GM21529 (cell line): Measurements from ENCODE around the gene CDH23.
A peak's percentile ranks its signal among the peaks of the same experiment; 100 is the strongest.
"Not testable (repeated sequence)": the region's sequence is repeated elsewhere in the genome, so short reads cannot be mapped to it uniquely, and the experiment has no call there.

Experiments
- ATAC-seq: cut with Tn5 transposase; IDR thresholded peaks from one replicate; pipeline ENCODE4 v1.9.1; 2021; ENCODE audit not compliant: unreplicated experiment

CDH23 gene

DNA sequence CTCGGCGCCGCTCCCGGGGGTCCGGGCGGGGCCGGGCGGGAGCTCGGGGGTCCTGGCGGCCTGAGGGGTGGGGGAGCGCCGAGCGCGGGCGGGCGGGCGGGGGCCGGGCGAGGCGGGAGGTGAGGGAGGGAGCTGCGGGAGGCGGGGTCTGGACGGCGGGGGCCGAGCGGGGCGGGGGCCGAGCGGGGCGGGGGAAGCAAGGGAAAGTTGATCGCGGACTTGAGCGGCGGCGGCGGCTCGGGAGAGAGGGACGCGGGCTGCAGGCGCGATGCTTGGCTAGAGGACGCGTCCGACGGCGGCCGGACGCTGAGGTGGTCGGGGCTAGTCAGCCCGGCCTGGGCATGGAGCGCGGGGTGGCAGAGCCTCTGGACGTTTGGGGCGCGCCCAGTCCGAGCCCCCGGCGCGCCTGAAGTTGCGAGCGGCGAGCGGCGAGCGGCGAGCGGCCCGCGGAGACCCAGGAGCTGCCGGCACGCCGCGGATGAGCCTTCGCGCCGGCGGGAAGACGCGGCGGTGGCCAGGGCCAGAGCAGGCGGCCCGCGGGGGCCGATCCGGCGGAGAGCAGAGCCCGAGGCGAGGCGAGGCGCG lies at the start of gene CDH23:
Gene CDH23 (plus strand): TSS at position 210 of the 585 bp plus-strand sequence. CDS start 42,912 bp downstream, outside the sequence.
- no peak for ATAC-seq

GRCh38 chr10:71347587-71348395 lies 48.9 kb upstream of the CDH23 start:
- ATAC-seq = no peak

- no peak for ATAC-seq
These were observed 47.9 kb upstream of the CDH23 start for GRCh38 chr10:71348850-71349249.

DNA sequence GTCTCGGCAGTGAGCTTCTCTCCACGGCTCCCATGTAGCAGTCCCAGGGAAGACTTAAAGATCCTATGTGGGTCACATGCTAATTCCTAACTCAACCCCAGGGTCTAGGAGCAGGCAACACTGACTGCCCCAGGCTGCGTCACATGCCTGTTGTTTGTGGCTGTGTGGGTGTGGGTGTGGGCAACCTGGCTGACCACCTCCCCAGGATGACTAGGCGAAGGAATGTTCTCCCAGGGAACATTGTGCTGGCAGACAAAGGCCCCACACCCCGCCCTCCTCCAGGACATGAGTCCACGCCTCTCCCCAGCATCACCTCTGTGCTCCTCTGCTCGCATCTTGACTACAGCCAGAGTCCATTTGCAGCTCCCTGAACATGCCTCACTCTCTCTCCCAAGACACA lies 47.3 kb upstream of the CDH23 start:
- ATAC-seq = no peak

DNA sequence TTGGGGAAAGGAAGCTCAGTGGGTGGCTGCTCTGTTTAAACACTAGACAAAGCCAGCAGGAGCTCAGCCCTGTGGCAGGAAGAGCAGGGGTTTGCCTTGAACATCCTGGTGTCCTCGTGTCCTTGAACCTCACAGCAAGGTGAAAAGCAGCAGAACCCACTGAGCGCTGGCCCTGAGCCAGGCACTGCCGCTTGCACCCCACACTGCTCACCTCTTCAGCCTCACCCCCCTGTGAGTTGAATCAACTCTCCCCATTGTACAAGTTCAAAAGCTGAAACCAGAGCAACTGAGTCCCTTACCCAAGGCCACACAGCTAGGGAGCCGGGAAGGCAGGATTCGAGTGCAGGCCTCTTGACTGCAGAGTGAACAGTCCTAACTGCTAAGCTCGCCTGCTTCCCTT lies 45.6 kb upstream of the CDH23 start:
- no peak for ATAC-seq

- ATAC-seq = no peak
These were observed 44.9 kb upstream of the CDH23 start for GRCh38 chr10:71351628-71352319.

- ATAC-seq = no peak
These were observed 43.1 kb upstream of the CDH23 start for GRCh38 chr10:71353639-71354038.

- no peak for ATAC-seq
These were observed 41.9 kb upstream of the CDH23 start for GRCh38 chr10:71354776-71355175.

DNA sequence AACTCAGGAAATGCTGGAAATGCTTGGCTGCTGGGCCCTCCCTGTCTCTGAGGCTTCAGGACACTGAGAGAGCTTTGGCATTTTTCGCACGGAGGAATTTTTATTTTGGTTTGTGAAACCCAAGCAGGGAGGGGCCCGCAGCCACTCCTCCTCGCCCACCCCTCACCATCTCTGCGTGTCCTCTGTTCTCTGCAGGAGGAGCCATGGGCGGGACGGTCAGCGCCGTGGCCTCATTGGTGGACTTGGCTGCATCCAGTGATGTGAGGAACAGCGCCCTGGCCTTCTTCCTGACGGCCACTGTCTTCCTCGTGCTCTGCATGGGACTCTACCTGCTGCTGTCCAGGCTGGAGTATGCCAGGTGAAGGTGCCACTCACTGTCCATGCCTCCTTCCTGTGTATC lies 40.8 kb upstream of the CDH23 start:
- ATAC-seq = no peak

DNA sequence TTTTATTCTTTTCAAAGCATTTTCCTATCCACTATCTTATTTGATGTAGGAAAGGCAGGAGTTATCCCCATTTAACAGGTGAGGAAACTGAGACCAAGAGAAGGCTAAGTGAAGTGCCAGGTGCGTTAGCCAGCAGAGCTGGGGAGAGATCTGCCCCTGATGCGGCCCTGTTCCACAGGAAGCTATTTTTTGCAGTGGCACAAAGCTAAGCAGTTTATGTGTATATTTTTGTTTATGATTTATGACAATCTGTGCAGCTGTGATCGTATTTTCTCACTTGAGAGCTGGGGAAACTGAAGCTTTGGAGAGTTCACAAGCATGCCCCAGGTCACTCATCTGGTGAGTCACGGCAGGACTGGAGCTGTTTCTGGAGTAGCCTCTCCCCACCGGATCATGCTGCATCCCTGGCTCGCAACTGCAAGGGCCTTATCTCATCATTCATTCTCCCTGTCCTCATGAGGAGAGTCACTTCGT lies 38.9 kb upstream of the CDH23 start:
- no peak for ATAC-seq

DNA sequence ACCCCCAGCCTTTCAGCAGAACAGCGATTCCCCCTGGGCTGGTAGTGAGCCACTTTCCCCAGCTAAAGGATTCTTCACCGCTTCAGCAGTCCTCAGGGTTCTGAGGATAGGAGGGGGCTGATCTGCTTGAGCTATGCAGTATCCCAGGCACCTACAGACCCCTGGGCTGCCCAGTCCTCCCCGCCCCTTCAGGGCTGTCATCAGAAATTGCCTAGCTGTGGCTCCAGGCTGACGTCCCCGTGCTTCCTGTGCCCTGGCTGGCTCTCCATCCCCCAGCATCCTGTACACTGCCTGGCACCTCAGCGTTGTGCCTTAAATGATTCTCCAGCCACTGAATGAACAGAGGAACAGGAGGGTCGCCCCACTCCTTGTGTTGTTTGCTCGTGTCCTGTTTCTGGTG lies 38.4 kb upstream of the CDH23 start:
- no peak for ATAC-seq

DNA sequence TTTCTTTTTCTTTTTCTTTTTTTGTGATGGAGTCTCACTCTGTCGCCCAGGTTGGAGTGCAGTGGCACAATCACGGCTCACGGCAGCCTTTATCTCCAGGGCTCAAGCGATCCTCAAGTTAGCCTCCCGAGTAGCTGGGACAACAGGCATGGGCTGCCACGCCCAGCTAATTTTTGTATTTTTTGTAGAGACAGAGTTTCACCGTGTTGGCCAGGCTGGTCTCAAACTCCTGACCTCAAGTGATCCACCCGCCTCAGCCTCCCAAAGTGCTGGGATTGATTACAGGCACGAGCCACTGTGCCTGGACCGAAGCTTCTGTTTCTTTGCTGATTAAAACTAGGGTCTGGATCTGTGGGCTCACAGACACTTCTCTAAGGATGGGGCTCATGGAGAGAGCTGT lies 37.8 kb upstream of the CDH23 start:
- not testable (repeated sequence) for ATAC-seq

DNA sequence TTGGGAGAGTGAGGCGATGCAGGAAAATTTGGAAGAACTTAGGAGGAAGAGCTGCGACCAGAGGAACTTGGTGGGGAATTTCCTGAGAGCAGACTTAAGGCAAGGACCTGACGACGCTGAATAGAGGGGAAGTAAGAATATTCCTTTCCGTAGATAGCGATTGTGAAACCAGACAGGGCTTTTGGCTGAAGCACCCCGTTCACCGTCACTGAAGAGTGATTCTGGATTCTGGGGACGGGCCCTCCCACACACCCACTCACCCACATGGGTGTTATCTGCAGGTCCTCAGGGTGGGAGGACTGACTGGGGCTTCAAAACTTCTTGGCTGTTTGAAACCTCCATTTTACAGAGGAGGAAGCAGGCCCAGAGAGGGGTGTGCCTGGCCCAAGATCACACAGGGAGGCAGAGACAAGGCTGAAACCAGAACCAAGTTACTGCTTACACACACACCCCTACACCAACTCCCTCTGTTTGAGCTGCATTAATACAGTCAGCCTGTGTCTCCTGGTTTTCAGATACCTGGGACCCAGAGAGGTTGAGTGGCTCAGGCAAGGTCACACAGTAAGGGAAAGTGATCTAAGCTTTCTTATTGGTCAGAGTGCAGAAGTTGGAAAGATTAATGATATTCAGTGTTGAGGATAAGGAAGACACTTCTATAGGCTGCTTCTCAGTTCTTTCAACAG lies 37.2 kb upstream of the CDH23 start:
- peak; percentile 71 for ATAC-seq

DNA sequence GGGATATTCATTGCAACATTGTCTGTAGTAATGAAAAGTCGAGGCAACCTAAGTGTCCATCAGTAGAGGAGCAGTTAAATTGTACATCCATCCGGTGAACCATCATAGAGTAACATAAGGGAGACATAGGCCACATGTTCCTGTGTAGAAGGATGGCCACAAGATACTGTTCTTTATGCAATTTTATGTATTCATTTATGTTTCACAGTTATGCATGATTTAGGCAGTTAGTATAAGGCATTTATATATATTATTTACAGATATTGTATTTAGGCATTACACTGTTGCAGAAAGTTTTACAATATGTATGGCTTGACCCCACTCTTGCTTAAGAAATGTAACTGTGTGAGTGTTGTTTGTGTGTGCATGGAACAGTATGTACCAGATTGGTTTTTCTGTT lies 36.0 kb upstream of the CDH23 start:
- no peak for ATAC-seq

GRCh38 chr10:71361581-71361980 lies 35.1 kb upstream of the CDH23 start:
- ATAC-seq = no peak

GRCh38 chr10:71362141-71362540 lies 34.6 kb upstream of the CDH23 start:
- no peak for ATAC-seq

DNA sequence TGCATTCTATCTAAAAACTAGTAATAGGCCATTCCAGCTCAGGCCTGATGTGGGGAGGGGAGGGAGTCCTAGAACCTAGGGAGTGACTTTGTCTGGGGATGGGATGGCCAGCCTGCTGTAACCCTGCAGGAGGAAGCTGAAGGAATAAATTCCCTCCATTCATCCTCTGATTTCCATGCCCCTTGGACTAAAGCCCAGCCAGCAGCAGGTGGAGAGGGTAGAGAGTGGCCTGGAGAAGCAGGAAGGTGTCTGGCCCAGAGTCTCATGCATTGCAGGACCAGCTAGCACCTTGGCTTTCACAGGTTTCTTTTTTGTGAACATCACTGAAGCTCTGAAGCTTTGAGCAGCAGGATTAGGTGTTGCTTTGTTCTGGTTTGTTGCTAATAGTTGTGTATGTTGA lies 32.8 kb upstream of the CDH23 start:
- ATAC-seq = no peak

DNA sequence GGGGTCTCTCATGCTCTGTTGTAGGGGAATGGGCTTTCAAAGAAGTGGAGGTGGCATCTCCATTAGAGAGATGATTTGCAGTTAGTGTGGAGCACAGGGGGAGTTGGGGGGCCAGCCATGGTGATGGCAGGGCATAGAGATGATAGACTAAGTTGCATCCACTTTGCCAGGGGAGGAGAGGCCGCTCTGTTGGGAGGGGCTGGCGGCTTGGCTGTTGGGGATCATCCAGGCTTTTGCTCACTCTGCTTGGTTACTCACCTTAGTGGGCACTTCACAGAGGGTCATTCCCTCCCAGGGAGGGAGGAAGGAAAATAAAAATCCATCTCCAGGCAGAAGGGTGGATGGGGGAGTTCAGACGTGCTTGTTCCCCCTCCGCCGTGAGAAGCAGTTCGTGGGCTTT lies 31.4 kb upstream of the CDH23 start:
- ATAC-seq = no peak

DNA sequence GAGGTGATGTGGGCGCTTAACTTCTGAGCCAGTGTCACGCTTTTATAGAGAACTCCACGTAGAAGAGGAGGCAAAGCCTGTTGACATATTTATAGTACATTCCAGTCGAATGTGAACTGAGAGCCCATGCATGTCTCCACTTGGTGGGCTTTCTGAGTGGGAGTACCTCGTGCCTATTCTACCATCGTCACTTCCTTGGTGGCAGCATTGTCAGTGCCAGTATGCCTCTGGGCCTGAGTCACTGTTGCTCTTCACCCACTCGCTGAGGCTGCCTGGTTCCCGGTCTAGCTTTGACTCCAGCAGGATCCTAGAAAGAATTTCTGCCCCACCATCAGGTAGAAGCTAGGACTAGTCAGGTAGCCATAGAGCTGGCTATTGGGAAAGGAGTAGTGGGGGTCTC lies 30.0 kb upstream of the CDH23 start:
- no peak for ATAC-seq

- ATAC-seq = no peak
These were observed 29.4 kb upstream of the CDH23 start for GRCh38 chr10:71367271-71367670.

- ATAC-seq = no peak
These were observed 28.5 kb upstream of the CDH23 start for GRCh38 chr10:71368176-71368575.
